CD4-positive, alpha-beta T cell treated with Interleukin-1 beta for 1 hour (primary cell): ENCODE data around the gene COL1A2.

Source experiments
- DNase-seq, 2 donors: peaks; one replicate each; pipeline ENCODE4 v3.0.0-alpha.2; 2020 to 2022

Gene COL1A2

DNA sequence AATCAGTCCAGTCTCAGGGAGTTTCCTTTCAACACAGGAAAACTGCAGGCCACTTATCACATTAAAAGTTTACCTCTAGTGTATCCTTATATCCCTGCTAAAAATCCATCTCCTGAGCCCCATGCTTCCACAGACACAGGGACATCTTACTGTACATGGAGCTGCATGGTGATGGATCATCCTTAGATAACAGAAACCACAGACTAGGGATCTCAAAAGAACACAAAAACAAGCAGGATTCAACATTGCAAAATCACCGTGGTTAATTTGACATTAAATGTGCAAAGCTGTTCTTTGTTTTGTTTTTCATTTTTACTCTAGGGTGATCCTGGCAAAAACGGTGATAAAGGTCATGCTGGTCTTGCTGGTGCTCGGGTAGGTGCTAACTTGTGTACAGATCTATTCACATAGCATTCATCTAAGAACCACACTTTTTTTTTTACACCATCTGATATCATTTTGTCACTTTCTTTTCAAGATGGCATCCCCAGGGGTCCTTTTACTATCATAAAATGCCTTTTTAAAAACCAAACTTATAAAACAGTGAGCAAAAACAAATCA is 18.1 kb downstream of the COL1A2 start:
- no peak for DNase-seq

GRCh38 chr7:94414481-94414880 is 19.8 kb downstream of the COL1A2 start:
- no peak for DNase-seq

GRCh38 chr7:94414980-94415379 is 20.3 kb downstream of the COL1A2 start:
- no peak for DNase-seq

- no peak for DNase-seq
These were observed 22.6 kb downstream of the COL1A2 start for GRCh38 chr7:94417306-94417705.

DNA sequence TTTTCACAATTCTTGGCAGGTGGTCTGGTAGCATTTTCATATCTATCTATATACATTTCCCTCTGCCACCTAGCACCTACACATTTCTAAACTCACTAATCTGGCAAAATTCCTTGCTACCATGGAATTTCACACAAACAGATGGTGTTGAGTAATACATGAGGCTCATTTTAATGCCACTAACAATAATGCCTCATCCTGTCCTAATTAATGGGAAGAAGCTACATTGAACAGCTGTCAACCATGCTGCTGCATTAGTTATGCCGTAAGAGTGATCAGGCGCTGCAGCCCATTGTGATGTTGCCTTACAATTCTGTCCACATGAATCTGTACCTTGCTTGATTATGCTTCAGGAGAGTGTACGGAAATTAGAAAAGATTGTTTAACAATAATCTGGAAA is 23.2 kb downstream of the COL1A2 start:
- DNase-seq: no peak

GRCh38 chr7:94418851-94419250 is 24.2 kb downstream of the COL1A2 start:
- DNase-seq: no peak

DNA sequence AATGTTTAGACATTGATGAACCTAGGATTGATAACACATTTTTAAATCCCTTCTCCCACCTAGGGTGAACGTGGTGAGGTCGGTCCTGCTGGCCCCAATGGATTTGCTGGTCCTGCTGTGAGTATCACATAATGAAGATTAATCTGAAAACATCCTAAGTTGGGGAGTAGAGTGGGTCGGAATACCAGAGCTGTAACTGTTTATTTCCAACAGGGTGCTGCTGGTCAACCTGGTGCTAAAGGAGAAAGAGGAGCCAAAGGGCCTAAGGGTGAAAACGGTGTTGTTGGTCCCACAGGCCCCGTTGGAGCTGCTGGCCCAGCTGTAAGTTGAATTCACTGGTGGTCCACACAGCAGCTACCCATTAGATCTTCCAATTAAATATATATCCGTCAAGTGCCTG is 25.6 kb downstream of the COL1A2 start:
- DNase-seq: no peak

DNA sequence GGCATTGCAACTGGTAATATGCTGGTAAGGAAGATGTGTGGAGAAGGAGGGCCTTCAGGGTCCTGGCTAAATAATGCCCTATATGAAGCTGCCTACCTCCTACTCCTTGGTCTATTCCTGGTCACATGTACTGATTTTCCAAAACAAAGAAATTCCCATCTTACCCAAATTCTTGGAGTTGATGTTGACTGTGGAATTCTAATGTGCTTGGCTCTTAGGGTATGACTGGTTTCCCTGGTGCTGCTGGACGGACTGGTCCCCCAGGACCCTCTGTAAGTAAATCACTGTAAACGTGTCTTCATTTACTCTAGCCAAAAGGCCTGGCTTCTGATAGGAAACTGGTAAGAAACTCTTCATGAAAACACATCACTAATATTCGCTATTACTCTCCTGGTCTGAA is 27.0 kb downstream of the COL1A2 start:
- DNase-seq: no peak

- DNase-seq: no peak
These were observed 27.4 kb downstream of the COL1A2 start for GRCh38 chr7:94422136-94422535.

DNA sequence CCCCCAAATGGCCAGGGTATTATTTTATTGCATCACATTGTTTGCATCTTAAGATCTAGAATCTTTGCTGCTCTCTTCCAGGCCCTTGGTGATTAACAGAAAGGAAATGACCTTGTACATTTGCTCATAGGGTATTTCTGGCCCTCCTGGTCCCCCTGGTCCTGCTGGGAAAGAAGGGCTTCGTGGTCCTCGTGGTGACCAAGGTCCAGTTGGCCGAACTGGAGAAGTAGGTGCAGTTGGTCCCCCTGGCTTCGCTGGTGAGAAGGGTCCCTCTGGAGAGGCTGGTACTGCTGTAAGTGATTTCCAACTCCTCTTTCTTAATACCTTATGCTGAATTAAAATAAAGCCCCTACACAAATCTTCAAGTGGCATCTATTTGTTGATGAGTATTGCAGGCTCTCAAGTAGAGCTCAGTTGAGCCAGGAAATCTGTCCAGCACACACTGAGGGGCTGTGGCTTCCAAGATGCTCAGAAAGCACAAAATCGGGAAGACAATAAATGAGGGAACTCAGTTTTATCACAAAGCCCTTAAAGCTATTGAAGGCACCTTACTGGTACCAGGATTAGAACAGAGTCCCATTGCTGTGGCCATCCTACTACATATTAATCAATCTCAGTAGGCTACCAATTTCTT is 28.2 kb downstream of the COL1A2 start:
- DNase-seq: no peak

- DNase-seq: no peak
These were observed 29.4 kb downstream of the COL1A2 start for GRCh38 chr7:94423863-94424735.

DNA sequence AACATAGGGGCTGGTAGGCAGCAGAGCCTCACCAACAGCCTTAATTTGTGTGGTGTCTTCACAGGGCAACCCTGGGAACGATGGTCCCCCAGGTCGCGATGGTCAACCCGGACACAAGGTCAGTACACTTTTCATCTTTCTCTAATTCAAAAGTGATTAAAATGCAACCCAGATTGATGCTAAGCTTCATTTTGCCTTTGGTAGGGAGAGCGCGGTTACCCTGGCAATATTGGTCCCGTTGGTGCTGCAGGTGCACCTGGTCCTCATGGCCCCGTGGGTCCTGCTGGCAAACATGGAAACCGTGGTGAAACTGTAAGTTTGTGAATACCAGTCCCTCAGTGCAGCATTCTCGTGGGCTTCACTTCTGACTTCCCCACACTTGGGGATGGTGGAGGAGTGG is 30.9 kb downstream of the COL1A2 start:
- no peak for DNase-seq

GRCh38 chr7:94426980-94427875 is 32.5 kb downstream of the COL1A2 start:
- no peak for DNase-seq

DNA sequence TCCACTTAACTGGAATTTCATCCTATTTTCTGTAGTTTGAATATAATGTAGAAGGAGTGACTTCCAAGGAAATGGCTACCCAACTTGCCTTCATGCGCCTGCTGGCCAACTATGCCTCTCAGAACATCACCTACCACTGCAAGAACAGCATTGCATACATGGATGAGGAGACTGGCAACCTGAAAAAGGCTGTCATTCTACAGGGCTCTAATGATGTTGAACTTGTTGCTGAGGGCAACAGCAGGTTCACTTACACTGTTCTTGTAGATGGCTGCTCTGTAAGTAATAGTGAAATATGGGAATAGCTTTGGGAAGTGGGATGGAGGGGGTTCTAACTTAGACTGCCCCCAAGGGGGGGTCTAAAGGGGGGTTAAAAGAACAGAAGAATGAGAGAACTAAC is 34.5 kb downstream of the COL1A2 start:
- DNase-seq: no peak

DNA sequence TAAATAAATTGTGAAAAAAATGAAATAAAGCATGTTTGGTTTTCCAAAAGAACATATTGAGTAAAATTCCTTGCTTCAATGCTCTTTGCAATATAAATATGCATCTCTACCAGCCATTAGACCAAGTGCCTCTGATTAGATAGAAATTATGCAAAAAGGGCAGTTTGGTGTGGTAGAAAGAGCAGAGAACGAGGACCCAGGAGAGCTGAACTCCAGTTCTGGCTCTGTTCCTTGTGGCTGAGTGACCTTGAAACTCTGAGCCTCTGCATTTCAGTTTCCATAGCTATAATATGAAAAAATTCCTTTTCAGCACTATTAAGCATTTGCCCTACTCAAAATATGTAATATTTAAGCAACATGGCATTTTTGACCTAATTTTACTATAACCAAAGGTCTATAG is 36.5 kb downstream of the COL1A2 start:
- DNase-seq: no peak

DNA sequence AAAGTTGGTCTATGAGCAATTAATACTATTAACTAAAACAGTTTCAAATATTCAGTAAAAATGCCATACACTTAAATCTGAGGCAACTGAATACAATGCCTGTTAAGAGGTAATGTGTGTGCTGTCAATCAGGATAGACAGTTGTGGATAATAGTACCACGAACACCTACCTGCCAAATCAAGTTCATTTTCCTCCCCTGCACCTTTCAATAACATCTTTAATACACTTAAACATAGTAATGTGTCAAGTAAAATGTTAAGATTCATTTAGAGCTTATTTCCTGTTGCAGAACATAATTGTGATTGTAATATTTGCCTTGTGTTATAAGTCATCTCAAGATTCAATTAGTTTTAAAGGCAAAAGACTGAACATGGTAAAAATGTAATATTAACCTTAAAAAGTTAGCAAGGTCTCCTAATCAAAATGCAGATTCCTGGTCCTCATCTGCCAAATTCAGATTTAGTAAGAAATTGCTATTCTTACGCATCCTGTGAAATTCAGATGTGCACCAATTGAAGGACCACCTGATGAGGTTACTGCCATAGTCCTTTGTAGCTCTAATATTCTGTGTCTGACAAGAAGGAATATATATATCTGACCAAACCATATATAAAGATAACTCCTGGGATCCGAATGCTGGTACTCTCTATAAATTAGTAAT is 37.1 kb downstream of the COL1A2 start:
- no peak for DNase-seq

GRCh38 chr7:94432281-94432670 is 37.6 kb downstream of the COL1A2 start:
- DNase-seq: no peak

- no peak for DNase-seq
These were observed 38.1 kb downstream of the COL1A2 start for GRCh38 chr7:94432817-94433216.

DNA sequence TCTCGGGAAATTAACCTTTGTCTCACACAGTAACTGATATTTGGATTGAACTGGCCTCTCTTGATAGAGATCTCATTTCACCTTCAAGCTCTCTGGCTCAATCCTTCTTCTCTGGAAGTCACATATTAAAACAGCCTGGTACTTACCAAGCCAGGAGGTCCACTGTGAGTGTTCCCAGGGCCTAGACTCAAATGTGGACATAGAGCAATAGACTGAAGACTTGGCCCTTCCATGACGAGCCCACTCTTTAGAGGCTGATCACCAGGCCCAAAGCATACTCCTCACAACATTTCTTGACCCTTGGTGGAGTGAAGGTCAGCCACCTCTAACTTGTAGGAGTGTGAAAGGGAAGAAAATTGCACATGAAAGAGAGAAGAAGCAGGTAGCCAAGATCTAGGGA is 38.5 kb downstream of the COL1A2 start:
- no peak for DNase-seq

DNA sequence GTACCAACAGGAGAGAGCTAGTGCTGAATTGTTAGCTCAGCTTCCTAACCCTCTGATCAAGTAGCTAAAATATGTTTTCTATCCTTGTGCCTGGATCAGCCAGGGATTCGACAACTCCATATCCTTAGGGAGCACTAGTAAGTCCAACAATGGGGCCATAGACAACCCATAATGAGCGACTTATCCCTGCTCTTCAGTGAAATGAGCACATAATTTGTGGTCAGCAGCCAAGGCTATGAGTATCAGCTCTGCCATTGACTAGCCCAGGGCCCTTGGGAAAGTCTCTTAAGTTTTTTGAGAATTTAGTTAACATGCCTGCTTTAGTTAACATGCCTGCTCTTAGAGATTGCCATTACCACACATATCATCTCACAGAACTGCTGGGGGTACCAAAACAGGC is 39.3 kb downstream of the COL1A2 start:
- DNase-seq: no peak

- DNase-seq: peak; percentile 40 to 55
These were observed 41.4 kb downstream of the COL1A2 start for GRCh38 chr7:94436018-94436604.

- no peak for DNase-seq
These were observed 42.0 kb downstream of the COL1A2 start for GRCh38 chr7:94436700-94437099.
